ENCODE data around the gene FERMT3.

The FERMT3 gene

DNA sequence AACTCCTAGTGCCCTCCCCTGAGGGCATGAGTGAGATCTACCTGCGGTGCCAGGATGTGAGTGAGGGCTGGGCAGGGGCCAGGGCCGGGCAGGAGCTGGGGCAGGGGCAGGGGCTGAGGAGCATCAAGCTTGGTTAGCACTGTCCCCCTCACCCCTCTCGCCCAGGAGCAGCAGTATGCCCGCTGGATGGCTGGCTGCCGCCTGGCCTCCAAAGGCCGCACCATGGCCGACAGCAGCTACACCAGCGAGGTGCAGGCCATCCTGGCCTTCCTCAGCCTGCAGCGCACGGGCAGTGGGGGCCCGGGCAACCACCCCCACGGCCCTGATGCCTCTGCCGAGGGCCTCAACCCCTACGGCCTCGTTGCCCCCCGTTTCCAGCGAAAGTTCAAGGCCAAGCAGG lies 13.8 kb downstream of the FERMT3 start:
- Histone ChIP-seq H3K9ac (ENCODE audit: insufficient read length) (no peak overlapping the region), H3K27ac (no peak overlapping the region), H3K36me3 (ENCODE audit: insufficient read depth, low read length) (no peaks in the 10 kb centered on the region; the same call in 1 of the 2 replicates), H3K9me3 (ENCODE audit: low read depth, low read length) (no peaks in the 10 kb centered on the region), H3K4me3 (no peak overlapping the region)
- DNase-seq (ENCODE audit: low read depth, low spot score) = no peak
- no peak for TF ChIP-seq EZH2 (IDR thresholded peaks at IDR 0.05)

DNA sequence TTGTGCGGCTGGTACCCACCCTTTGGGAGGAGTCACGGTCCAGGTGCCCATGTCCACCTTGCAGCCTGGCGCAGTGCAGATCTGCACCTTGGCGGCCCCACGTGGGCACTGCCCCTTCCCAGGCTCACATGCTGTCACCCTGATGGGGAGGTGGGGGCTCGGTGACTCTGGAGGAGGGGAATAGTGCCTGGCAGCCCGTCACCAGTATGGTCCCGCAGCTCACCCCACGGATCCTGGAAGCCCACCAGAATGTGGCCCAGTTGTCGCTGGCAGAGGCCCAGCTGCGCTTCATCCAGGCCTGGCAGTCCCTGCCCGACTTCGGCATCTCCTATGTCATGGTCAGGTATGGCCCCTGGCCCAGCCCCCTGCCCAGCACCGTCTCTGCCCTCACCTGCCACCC lies 14.3 kb downstream of the FERMT3 start:
- TF ChIP-seq EZH2 (IDR thresholded peaks at IDR 0.05) (no peak), POLR2AphosphoS5 (IDR thresholded peaks at IDR 0.05; ENCODE audit: borderline replicate concordance, low read depth, low read length) (no peak), FOXP2 (optimal IDR thresholded peaks at IDR 0.05; ENCODE audit: control extremely low read depth, extremely low read length, insufficient read depth) (no peak)
- H3K27ac ChIP-seq = no peak overlapping the region
- H3K36me3 ChIP-seq (ENCODE audit: insufficient read depth, low read length) = no peaks in the 10 kb centered on the region; the same call in 1 of the 2 replicates
- no peak overlapping the region for H3K4me3 ChIP-seq
- DNase-seq (ENCODE audit: low read depth, low spot score) = no peak
- no peak overlapping the region for H3K9ac ChIP-seq (ENCODE audit: insufficient read length)
- H3K9me3 ChIP-seq (ENCODE audit: low read depth, low read length) = no peaks in the 10 kb centered on the region

DNA sequence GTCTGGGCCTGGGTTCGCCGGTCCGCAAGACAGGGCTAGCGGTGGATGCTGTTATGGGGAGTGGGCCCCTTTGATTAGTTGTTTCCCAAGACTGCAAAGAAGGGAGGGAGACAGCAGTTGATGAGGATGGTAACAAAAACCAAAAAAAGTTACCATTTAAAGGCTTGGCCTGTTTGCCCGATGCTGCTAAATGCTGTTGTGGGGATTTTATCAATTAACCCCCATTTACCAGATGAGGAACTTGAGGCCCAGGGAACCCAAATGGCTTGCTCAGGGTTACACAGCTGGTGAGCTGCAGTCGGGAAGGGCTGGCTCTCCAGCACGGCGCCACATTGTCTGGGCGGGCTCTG lies 16.1 kb downstream of the FERMT3 start:
- DNase-seq (ENCODE audit: low read depth, low spot score) = no peak
- no peaks in the 10 kb centered on the region for H3K9me3 ChIP-seq (ENCODE audit: low read depth, low read length)
- H3K4me3 ChIP-seq = no peak overlapping the region
- no peak for TF ChIP-seq POLR2AphosphoS5 (IDR thresholded peaks at IDR 0.05; ENCODE audit: borderline replicate concordance, low read depth, low read length)
- no peak for TF ChIP-seq EZH2 (IDR thresholded peaks at IDR 0.05)
- no peak for TF ChIP-seq FOXP2 (optimal IDR thresholded peaks at IDR 0.05; ENCODE audit: control extremely low read depth, extremely low read length, insufficient read depth)
- H3K9ac ChIP-seq (ENCODE audit: insufficient read length) = no peak overlapping the region
- no peak overlapping the region for H3K27ac ChIP-seq
- no peaks in the 10 kb centered on the region; the same call in 1 of the 2 replicates for H3K36me3 ChIP-seq (ENCODE audit: insufficient read depth, low read length)

DNA sequence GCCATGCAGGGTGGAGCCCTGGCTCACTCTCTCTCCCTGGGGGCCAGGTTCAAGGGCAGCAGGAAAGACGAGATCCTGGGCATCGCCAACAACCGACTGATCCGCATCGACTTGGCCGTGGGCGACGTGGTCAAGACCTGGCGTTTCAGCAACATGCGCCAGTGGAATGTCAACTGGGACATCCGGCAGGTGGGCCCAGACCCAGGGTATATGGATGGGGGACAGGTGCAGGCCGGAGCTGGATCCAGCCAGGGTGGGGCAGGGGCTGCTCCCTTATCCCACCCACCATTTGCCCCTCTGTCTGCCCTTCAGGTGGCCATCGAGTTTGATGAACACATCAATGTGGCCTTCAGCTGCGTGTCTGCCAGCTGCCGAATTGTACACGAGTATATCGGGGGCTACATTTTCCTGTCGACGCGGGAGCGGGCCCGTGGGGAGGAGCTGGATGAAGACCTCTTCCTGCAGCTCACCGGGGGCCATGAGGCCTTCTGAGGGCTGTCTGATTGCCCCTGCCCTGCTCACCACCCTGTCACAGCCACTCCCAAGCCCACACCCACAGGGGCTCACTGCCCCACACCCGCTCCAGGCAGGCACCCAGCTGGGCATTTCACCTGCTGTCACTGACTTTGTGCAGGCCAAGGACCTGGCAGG lies 16.6 kb downstream of the FERMT3 start:
- H3K36me3 ChIP-seq (ENCODE audit: insufficient read depth, low read length) = no peaks in the 10 kb centered on the region; the same call in 1 of the 2 replicates
- no peaks in the 10 kb centered on the region for H3K9me3 ChIP-seq (ENCODE audit: low read depth, low read length)
- no peak overlapping the region for H3K4me3 ChIP-seq
- TF ChIP-seq EZH2 (IDR thresholded peaks at IDR 0.05) = no peak
- no peak for TF ChIP-seq POLR2AphosphoS5 (IDR thresholded peaks at IDR 0.05; ENCODE audit: borderline replicate concordance, low read depth, low read length)
- no peak for TF ChIP-seq FOXP2 (optimal IDR thresholded peaks at IDR 0.05; ENCODE audit: control extremely low read depth, extremely low read length, insufficient read depth)
- H3K27ac ChIP-seq = 0 out of 2 replicates have a peak overlapping the region, but pooled peaks have one; percentile 2
- no peak overlapping the region for H3K9ac ChIP-seq (ENCODE audit: insufficient read length)
- no peak for DNase-seq (ENCODE audit: low read depth, low spot score)

DNA sequence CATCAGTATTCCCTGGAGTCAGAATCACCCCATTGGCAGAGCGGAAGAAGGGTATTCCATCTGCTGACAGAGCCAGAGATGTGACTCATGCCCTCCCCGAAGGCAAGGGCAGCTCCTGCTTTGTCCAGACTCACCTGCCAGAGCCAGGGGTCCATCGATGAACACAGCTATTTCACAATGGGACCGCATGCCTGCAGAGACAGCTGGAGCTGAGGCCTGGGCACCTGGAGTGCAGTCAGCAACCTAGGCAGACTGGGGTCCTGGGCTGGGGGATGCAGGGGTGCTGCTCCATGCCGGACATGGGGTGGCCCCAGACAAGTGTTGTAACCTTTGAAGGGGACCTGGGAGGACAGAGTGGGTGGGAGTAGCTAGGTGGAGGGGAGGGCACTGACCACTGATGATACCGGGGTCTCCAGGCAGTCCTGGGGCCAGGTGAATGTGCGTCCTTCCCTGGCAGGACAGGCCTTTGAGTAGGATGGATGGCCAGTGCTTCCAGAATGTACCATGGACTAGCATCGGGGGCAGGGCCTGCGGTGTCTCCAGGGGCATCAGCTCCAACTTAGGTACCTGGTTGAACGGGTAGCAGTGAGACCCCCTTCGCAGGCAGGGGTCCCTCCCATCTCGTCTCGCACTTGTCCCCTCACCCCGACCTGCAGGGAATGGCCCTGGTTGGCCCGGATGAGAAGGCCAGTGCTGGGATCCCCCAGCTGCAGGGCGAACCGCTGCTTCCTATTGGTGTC lies 17.8 kb downstream of the FERMT3 start:
- H3K4me3 ChIP-seq = no peak overlapping the region
- no peak for TF ChIP-seq FOXP2 (optimal IDR thresholded peaks at IDR 0.05; ENCODE audit: control extremely low read depth, extremely low read length, insufficient read depth)
- no peak for TF ChIP-seq EZH2 (IDR thresholded peaks at IDR 0.05)
- TF ChIP-seq POLR2AphosphoS5 (IDR thresholded peaks at IDR 0.05; ENCODE audit: borderline replicate concordance, low read depth, low read length) = no peak
- H3K27ac ChIP-seq = peak overlapping the region; percentile 2; the same call in 1 of the 2 replicates
- DNase-seq (ENCODE audit: low read depth, low spot score) = no peak
- H3K9me3 ChIP-seq (ENCODE audit: low read depth, low read length) = no peaks in the 10 kb centered on the region
- no peaks in the 10 kb centered on the region; the same call in 1 of the 2 replicates for H3K36me3 ChIP-seq (ENCODE audit: insufficient read depth, low read length)
- H3K9ac ChIP-seq (ENCODE audit: insufficient read length) = no peak overlapping the region

DNA sequence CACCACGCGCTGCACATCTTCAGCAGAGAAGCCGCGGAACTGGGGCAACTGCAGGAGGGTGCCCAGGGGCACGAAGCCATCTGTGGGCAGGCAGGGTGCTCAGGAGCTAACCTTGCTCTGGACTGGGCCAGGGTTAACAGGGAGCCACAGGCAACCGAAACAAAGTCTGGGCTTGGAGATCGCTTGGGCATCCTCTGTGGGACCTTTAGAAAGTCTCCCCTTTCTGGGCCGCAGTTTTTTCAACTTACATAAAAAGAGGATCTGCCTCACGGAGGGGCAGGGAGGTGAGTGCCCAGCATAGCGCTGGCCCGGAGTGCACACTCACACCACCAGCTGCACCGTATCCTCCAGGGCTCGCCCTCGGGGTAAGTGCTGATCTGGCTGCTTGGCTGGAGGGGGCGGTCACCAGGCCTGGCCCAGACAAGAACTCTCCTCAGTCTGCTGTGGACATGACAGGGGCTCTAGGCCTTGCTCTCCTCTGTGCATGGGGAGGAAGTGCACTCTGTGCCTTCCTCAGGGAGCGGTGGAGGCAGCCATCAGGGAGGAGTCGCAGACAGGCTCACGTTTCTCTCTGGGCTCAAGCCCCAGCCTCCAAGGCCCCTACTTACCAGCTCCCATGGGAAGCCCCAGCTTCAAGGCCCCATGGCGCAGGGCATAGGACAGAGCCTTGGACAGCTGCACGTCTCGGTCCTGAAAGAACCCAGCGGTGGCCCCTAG lies 18.5 kb downstream of the FERMT3 start:
- Histone ChIP-seq H3K9ac (ENCODE audit: insufficient read length) (peak overlapping the region; percentile 88), H3K36me3 (ENCODE audit: insufficient read depth, low read length) (no peaks in the 10 kb centered on the region; the same call in 1 of the 2 replicates), H3K27ac (0 out of 2 replicates have a peak overlapping the region, but pooled peaks have one; percentile 64), H3K4me3 (peak overlapping the region; percentile 99), H3K9me3 (ENCODE audit: low read depth, low read length) (no peaks in the 10 kb centered on the region)
- no peak for TF ChIP-seq EZH2 (IDR thresholded peaks at IDR 0.05)
- no peak for TF ChIP-seq FOXP2 (optimal IDR thresholded peaks at IDR 0.05; ENCODE audit: control extremely low read depth, extremely low read length, insufficient read depth)
- TF ChIP-seq POLR2AphosphoS5 (IDR thresholded peaks at IDR 0.05; ENCODE audit: borderline replicate concordance, low read depth, low read length) = no peak
- no peak for DNase-seq (ENCODE audit: low read depth, low spot score)

DNA sequence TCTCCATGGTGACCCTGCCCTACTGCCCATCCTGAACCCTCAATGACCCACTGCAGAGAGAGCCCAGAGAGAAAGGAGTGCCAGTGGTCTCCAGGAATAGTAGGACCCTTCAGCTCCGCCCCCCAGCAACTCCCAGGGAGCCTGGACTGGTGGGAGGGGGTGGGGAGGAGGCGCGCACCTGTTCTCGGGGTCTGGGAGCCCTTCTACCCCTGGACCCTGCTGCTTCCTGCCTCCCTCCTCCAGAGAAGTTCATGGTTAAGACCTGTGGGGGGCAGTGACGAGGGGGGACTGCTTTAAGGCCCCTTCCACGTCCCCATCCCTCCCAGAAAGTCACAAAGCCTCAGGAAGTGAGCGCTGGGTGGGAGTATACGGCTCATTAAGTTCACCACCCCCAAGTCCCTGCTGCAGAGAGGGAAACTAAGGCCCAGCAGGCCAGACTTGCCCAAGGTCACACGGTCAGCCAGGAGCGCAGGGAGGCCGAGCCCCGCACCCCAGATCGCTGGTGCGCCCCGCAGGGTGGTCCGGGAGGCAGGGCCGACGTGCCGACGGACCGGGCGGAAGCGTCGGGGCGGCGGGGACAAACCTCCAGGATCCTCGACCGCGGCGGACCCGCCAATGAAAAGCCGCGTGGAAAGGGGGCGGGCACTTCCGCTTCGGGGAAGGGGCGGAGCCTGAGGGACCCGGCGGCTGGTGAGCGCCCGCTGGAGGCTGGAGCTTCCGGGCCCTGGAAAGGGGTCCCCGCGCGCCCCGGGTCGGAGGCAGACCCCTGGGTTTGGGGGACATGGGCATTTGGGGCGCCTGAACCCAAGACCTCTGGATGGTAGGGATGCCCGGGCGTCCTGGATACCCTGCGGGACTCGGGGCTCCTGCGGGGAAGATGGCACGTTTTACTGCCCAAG lies 19.3 kb downstream of the FERMT3 start, which contains the start of the genes NUDT22 and TRPT1:
NUDT22 (plus strand) TSS at position 667 of the 899 bp plus-strand sequence. CDS start 379 bp downstream, outside the sequence.
TRPT1 (minus strand) TSS at position 579 of the 899 bp plus-strand sequence; CDS start at position 253, 326 bp downstream.
- TF ChIP-seq FOXP2 (optimal IDR thresholded peaks at IDR 0.05; ENCODE audit: control extremely low read depth, extremely low read length, insufficient read depth) (peak; percentile 35), POLR2AphosphoS5 (IDR thresholded peaks at IDR 0.05; ENCODE audit: borderline replicate concordance, low read depth, low read length) (peak; percentile 90), EZH2 (IDR thresholded peaks at IDR 0.05) (no peak)
- Histone ChIP-seq H3K9me3 (ENCODE audit: low read depth, low read length) (no peaks in the 10 kb centered on the region), H3K27ac (peak within 1 kb of the TSS; percentile 64), H3K4me3 (peak within 1 kb of the TSS; percentile 99), H3K36me3 (ENCODE audit: insufficient read depth, low read length) (no peaks in the 10 kb centered on the region), H3K9ac (ENCODE audit: insufficient read length) (peak within 1 kb of the TSS; percentile 88)
- no peak for DNase-seq (ENCODE audit: low read depth, low spot score)
